GM12891 (cell line): ENCODE results near the gene ZRANB2.

Experiments
- POLR2A ChIP-seq: IDR thresholded peaks from 2 replicates; pipeline ENCODE4 v1.6.1; 2011; ENCODE audit warnings: low read depth, low read length, control low read depth
- POLR2AphosphoS5 ChIP-seq: IDR thresholded peaks from 2 replicates; pipeline ENCODE4 v1.6.1; 2011; ENCODE audit warnings: low read depth, low read length, control low read depth

DNA sequence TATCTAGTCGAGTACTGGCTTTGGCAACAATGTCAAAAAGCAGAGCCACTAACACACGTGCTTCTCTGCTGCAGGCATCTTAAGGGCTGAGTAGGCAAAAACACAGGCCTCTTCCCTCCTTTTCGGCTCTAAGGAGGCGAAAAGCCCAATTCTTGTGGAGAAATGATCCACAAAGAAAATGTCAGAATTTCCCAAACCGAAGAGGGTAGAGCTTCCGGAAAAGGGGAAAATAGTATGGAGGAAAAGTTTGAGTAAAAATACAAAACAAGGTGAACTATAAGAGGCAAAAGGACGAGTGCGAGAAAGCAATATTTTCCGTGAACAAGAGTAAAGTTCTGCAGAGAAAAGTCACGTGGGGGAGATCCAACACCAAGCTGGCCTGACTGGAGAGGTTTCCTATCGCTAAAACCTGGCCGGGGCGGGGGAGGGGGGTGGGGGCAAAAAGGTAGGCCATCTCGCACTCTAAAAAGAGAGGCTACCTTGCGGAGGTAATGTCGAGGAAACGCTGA, 551 bp downstream of the ZRANB2 start:
- TF ChIP-seq POLR2AphosphoS5 (no peak), POLR2A (no peak)
